GM15510 (cell line): ENCODE results near the gene SKOR1.

ENCODE experiments used
- POLR2A ChIP-seq: IDR thresholded peaks from 3 replicates; pipeline ENCODE4 v1.6.1; 2011; ENCODE audit warnings: borderline replicate concordance; ENCODE audit not compliant: insufficient read length; ENCODE audit errors: extremely low read depth

Gene SKOR1, protein sequence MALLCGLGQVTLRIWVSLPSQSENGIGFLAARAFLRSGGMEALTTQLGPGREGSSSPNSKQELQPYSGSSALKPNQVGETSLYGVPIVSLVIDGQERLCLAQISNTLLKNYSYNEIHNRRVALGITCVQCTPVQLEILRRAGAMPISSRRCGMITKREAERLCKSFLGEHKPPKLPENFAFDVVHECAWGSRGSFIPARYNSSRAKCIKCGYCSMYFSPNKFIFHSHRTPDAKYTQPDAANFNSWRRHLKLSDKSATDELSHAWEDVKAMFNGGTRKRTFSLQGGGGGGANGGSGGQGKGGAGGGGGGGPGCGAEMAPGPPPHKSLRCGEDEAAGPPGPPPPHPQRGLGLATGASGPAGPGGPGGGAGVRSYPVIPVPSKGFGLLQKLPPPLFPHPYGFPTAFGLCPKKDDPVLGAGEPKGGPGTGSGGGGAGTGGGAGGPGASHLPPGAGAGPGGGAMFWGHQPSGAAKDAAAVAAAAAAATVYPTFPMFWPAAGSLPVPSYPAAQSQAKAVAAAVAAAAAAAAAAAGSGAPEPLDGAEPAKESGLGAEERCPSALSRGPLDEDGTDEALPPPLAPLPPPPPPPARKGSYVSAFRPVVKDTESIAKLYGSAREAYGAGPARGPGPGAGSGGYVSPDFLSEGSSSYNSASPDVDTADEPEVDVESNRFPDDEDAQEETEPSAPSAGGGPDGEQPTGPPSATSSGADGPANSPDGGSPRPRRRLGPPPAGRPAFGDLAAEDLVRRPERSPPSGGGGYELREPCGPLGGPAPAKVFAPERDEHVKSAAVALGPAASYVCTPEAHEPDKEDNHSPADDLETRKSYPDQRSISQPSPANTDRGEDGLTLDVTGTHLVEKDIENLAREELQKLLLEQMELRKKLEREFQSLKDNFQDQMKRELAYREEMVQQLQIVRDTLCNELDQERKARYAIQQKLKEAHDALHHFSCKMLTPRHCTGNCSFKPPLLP

DNA sequence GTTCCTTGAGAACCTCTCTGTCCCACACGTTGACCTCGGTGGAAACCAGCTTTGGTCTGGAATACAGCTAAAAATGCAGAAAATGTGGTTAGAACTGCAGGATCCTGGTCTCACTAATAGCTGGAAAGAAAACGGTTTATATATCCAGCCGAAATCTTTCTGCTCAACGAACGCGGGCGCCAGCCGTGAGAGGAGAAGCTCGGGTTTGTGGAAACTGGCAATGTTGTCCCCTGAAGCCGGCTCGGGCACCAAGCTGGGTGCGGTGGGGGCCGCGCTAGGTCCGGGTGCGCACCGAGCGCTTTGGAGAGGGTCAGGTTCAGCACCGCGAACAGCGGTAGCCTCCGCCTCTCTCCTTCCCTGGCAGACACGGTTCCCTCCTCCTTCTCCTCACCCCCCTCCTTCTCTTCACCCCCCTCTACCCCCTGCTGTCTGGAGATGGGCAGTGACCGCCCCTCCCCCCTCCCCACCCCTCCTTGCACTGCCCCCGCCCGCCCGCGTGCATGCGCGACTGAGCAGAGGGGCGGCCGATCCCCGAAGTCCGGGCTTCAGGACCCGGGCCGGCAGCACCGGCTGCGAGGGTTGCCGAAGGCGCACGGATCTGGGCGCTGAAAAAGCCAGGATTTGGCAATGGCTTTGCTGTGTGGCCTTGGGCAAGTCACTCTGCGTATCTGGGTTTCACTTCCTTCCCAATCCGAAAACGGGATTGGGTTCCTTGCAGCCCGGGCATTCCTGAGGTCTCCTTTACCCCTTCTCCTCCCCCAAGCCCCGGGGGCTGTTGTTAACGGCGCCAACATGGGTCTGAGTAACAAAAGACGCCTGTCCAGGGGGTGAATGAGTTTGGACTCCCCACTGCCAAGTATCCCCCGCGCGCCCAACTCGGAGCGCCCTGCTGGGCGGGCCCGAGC, at the start of gene SKOR1:
TSS of gene SKOR1 (plus strand) at position 534 of the 905 bp plus-strand sequence. CDS start at position 628, 94 bp downstream.
- no peak for TF ChIP-seq POLR2A

DNA sequence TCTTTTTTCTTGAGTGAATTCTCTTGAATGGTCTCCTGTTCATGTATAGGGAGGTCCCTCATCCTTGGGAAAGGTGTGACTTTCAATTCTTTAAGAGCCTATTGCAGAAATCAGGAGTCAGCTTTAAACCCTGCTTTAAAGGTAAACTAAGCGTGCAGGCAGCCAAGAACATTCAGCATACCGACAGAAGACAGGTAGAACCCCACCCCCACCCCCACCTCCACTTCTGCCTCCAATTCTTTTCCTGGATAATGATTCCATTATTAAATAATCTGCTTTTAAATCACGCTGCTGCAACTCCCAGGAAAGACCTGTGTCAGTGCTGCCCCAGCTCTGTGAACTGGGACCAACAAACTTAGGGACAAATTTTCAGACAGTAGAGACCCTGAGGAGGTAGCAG, 49.3 kb upstream of the SKOR1 start:
- no peak for TF ChIP-seq POLR2A

DNA sequence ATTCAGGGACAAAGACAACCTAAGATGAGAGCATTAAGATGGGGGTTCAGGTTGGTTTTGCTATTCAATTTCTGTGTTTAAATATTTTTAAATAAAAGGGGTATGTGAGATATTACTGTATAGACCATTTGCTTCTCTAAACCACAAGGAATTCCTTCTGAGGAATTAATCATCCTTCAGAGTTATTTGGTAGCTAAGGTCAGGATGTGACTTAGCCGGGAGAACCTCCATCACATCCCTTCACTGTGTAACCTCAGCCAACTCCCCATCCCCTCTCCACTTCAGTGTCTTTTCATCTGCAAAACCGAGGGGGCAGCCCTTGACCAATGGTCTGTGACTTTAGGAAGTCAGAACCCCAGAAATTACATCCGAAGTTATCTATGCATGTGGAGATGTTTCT, 48.7 kb upstream of the SKOR1 start:
- no peak for TF ChIP-seq POLR2A

DNA sequence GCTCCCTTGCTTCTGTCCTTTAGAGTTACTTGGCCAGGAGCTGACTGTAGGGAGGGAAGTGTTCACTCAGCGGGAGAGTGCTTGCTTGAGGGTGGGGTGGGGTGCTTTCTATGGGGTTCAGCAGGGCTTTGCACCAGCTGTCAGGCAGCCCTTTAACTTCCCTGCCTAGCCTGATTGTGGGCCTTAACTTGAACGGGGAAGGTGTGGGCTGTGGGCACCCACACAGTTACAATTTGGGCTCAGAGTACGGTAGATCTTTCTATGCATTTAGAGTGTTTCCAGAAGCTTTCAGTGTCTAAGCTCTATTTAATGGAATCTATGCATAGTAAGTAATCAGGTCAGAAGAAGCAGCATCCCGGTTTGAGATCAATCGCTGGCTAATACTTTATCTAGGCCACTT, 48.2 kb upstream of the SKOR1 start:
- no peak for TF ChIP-seq POLR2A

DNA sequence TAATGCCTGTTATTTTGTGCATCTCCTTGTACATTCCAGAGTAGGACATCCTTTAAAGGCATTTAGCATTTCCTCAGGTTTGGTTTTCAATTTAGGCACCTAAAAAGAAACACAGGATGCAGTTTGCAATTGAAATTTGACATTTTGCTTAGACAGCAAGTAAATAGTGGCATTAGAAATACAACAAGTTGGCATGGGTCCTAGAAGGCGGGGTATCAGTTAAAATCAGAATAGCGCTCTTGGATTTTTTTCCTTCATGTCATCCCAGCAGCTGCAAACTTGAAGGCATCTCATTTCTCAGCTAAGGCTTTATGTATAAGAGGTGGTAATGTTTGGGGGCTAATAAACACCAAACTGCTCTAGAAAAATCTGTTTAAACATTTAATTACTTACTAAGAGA, 47.5 kb upstream of the SKOR1 start:
- TF ChIP-seq POLR2A: no peak

DNA sequence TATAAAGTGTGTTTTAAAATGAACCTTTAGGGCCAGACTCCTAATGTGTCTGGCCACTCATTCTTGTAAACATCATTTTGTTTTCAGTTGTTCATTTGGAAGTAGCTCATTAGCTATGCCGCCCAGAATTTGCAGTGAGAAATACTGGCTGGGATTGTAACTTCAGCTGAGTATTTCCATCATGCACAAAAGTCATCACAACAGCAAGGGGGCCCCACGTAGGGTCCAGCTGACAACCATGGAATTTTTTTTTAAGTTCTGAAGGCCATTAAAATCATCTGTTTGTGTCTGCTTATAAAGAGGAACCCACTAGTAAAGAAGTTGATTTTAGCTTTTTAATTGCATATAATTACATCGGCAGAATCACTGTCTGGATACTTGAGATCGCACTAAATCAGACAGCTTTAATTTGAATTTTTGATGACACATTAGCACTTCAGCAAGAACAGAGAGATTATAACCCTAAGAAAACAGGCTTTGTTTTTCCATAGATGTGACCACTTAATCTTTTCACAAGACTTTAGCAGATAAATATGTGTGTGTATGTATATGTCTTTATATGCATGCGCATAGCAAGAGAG, 46.3 kb upstream of the SKOR1 start:
- TF ChIP-seq POLR2A: no peak

DNA sequence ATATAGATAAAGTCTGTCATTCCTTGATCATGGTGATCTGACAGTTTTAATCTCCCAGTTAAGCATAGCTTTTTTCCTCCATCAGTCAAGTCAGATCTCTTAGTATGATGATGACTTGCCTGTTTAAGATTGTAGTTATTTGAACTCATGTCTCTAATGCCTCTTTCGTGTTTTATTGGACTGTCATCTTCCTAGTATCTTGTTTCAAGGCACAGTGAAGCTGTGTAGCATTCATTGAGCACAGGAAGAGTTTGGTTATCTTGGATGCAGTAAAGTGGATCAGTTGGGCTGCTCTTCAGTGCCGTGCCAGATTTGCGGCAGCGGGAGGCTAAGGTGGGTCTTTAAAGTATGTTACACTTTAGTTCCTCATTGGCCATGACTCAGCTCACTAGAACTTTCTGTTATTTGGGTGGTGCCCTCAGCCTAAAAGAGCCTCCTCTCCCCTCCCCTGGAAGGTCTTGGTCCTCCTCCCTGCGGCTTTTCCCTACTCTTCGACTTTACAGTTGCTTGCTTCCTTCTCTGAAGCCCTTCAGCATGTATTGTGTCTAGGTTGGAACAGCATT, 45.7 kb upstream of the SKOR1 start:
- no peak for TF ChIP-seq POLR2A

DNA sequence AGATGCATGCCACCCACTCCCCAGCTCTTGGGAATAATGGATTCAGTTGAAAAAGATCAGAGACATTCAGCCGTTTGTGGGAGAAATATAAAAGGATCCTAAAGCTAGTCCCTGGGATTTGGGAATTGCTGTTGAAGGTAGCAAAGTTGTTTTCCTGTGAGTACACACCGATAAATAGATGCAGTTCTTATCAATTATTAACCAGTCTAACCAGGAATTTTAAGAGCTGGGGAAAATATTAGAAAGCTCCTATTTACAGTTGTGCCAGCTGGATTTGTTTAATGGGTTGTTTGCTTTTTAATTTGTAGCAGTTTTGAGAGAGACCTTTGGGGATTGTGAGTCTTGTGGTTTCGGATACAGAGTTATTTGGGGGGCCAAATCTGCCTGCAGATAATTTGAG, 44.2 kb upstream of the SKOR1 start:
- no peak for TF ChIP-seq POLR2A

DNA sequence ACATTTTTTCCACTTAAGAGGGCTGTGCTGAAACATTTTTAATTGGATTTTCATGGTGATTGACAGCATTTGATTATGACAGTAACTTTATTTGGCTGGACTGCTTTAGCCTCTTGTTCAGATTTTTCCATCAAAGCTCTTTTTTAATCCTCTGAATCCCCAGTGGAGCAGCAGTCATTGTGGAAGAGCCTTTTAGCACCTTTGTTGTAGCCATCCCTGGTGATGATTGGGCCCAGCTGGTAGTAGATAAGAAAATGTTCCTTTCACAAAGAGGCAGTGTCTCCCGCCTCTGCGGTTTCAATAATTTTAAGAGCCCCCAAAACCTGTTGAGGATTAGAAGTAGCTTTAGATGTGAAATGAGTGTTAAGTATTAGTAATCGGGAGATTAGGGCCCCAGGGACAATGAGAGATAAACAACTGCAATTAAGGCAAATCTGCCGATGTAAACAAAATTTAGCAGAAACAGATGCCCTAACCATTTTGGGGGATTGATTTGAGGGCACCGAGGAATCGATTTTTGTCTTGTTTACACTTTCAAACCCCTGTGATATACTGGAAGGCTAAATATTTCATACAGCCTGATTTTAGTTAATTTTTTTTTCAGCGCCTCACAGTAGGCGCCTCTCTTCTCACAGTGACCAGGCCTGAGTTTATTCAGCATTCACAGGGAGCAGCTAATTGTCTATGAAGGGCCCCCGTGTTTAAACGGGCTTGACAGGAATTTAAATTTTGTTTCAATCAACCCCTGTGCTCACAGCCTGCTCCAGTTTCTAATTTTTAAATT, 43.2 kb upstream of the SKOR1 start:
- no peak for TF ChIP-seq POLR2A

DNA sequence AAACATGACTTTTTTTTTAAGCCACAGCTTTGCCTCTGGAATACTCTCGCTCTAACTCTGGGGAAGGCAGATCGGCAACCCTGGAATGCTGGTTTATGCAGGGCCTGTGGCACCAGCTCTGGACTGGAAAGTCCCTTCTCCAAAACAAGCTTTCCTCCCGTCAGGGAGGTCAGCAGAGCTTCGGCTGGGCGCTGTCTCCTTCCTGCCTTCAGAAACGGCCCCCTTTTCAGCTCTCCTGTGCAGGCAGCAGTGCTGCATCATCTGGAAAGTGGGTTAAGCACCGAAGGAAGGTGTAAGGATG, 42.7 kb upstream of the SKOR1 start:
- no peak for TF ChIP-seq POLR2A

DNA sequence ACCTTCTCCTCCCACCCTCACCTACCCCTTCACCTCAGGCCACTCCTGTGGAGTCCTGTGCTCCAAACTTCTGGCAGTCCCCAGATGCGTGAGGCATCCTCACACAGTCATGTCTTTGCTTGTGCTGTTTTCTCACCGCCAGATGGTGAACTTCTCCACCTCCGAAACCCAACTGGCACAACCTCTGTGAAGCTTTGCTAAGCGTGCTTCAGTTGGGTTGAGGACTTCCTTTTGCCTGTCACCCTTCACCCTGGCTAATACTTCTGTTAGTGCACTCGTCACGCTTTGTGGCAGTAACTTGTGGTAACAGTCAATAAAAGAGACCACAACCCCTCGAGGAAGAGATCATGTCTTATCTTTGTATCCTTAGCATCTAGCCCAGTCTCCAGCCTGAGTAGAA, 42.0 kb upstream of the SKOR1 start:
- TF ChIP-seq POLR2A: no peak

DNA sequence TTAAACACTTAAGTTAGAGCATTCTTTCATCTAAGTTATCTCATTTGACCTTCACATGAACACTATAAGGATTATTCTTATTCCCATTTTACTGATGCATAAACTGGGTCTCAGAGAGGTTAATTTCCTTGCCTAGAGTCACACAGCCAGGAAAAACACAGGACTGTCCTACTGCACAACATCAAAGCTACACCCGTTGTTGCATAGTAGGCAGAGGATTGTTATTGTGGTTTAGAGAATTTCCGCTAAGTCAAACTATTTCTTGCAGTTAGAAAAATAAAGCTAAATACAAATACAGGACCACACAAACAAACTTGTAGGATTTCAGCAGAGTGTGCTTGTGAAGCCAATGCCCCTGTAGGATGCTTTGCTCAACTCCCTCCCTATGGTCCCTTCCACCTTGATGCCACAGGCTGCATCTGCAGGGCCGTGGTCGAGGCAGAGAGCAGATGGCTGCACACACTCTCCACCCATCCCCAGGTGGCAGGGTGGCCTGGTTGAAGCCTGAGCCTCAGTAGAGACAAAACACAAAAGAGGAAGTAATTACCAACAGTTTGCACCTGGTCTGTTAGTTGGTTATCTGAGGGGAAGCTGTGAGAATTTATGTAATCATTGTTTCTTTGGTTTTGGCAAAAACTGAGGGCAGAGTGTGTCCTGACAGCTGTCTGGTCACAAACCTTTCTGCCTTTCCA, 41.1 kb upstream of the SKOR1 start:
- TF ChIP-seq POLR2A: no peak

DNA sequence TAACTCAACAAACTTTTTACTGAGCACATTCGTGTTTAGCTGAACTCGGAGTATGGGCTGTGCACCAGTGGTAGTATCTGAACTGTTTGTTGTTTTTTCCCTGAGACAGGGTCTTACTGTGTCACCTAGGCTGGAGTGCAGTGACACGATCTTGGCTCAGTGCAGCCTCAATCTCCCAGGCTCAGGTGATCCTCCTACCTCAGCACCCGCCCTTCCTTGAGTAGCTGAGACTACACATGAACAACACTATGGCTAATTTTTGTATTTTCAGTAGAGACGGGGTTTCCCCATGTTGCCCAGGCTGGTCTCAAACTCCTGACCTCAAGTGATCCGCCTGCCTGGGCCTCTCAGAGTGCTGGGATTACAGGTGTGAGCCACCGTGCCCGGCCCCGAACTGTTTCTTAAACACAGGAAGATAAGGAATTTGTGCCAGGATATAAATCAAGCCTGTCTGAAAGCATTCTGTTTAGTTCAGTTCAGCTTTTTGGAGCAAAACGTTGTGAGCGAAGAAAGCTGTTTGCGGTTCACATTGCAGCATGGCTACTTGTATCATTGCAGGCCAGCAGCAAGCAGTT, 40.4 kb upstream of the SKOR1 start:
- TF ChIP-seq POLR2A: no peak

DNA sequence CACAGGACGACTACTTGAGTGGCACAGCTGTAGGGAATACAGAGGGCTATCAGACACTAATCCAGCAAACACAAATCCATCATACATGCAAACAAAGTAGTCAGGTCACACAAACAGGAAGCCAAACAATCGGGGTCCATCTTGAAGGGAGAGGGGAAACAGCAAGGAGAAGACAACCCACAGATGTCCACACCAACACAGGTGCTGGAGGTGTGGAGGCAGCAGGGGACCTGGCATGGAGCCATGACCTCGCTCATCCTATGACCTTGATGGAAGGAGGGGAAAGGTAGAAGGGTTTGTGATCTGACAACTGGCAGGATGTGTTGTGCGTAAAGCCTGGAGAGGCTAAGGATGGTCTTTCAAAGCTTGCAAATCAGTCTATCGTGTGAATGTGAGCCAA, 39.9 kb upstream of the SKOR1 start:
- TF ChIP-seq POLR2A: no peak
